Measurements from ENCODE around the gene PHLPP1.

The PHLPP1 gene

DNA sequence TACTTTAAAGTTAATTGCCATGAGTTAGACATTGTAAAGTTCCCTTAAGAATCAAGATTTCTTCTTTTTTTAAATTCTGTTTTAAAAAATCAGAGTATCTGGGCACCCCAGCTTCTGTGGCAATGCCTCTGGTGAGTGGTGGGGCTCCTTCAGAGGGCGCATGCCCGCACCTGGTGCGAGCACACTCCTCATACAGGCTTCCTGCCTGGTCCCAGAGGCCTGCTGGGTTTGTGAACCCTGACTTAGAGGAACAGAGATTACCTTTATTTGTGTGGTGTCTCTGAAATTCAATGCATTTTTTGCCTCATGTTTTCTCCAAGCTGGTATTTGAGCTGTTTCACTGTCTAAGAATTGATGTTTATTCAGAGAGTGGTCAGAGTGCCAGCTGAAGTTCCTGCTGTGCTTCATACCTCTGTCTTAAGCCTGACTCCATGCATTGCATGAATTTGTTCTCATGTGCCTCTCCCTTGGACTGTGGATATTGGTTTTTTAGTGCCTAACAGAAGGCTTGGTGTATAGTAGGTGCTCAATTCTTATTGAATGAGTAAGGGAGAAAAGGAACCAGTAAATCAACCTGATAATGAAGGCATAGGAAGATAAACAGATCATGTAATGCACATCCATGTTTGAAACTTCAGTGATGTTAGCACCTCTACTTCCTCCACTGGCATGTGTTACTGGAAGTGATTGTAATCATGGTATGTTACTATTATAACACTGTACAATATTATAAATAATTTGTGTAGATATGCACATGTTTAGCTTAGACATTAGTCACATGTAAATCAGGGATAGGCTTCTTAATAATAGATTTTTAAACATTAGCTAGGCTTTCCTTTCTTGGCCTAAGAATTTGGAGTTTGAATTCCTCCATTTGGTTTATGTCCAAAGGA, 29.0 kb downstream of the PHLPP1 start:
- no peak for DNase-seq (ENCODE audit: low read depth)

GRCh38 chr18:62745089-62745751, 29.9 kb downstream of the PHLPP1 start:
- DNase-seq (ENCODE audit: low read depth), result no peak

GRCh38 chr18:62749389-62749788, 34.0 kb downstream of the PHLPP1 start:
- no peak for DNase-seq (ENCODE audit: low read depth)

- no peak for DNase-seq (ENCODE audit: low read depth)
Measured at GRCh38 chr18:62751341-62751821, 36.0 kb downstream of the PHLPP1 start.

DNA sequence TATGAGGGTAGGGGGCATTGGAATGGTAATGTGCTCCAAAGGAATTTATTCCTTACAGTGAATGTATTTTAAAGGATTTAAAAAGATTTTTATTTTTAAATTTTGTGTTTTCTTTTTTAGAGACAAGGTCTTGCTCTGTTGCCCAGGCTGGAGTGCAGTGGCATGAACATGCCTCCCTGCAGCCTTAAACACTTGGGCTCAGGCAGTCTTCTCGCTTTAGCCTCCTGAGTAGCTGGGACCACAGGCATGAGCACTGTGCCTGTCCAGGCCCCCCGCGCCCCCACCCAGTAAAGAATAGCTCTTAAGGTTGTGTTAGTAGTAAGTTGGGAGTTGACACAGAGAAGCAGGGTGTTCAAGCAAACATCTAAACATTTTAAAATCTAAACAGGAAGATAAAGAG, 36.6 kb downstream of the PHLPP1 start:
- no peak for DNase-seq (ENCODE audit: low read depth)

- no peak for DNase-seq (ENCODE audit: low read depth)
Measured at GRCh38 chr18:62754026-62754425, 38.7 kb downstream of the PHLPP1 start.

GRCh38 chr18:62755454-62755853, 40.1 kb downstream of the PHLPP1 start:
- DNase-seq (ENCODE audit: low read depth), result no peak

DNA sequence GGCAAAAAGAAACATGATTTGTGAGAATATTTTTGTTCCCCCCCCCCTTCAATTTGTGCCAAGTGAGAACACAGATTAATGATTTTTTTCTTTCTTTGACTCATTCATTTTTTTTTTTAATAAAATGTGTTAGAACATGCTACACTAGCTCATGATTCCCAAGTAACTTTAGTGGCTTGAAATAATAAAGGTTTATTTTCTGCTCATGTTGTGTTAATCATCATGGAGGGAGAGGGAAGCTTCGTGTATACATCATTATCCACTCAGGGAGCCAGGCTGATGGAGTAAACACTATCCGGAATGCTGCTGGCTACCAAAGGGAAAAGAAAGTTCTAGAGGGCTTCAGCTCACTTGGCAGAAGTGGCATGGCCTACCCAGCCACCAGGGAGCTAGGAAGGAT, 40.6 kb downstream of the PHLPP1 start:
- DNase-seq (ENCODE audit: low read depth), result no peak

DNA sequence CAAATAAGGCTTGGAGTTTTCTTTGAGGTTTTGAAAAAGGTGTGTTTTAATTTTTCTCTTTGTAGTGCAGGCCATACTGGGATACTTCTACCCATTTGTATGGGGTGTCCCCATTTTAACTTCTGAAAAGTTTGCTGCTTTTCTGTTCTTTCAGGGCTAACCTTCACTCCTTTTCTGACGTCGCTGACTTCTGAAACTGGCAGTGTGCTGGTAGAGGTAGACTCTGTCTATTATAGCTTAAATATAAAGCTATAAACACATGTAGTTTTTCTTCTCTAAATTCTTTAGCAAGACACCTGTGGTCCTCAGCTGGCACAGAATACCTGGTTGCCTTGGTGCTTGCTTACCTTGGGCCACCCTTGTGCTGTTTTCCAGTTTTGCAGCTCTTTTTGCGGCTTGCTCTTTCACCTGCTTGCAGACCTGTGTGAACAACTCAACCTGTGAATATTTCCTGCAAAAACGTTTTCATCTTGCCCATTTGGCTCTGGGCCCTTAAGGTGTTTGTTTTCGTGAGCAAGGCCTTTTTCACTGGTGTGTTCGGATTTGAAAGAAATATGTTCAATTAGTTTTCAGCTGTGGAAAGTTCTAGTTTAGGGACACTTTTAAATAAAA, 42.2 kb downstream of the PHLPP1 start:
- no peak for DNase-seq (ENCODE audit: low read depth)

- DNase-seq (ENCODE audit: low read depth), result no peak
Measured at GRCh38 chr18:62758591-62758990, 43.2 kb downstream of the PHLPP1 start.

- DNase-seq (ENCODE audit: low read depth), result no peak
Measured at GRCh38 chr18:62759704-62760402, 44.5 kb downstream of the PHLPP1 start.

DNA sequence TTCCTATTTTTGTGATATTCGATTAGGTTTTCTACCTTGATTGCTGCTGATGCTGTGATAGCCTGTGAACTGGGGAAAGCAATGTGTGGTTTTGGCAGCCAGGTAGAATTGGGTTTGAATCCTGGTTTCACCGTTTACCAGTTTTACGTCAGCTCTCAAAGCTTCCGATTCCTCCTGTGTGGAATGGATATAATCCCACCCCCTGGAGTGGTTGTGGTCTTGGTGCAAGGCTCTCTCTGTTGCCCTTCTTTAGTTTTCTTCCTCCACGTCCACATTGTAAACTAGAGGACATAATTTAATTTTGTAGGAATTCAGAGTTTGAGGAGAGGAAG, 45.0 kb downstream of the PHLPP1 start:
- no peak for DNase-seq (ENCODE audit: low read depth)

GRCh38 chr18:62763101-62763521, 47.8 kb downstream of the PHLPP1 start:
- no peak for DNase-seq (ENCODE audit: low read depth)

- no peak for DNase-seq (ENCODE audit: low read depth)
Measured at GRCh38 chr18:62766266-62766665, 50.9 kb downstream of the PHLPP1 start.

- no peak for DNase-seq (ENCODE audit: low read depth)
Measured at GRCh38 chr18:62767321-62767720, 52.0 kb downstream of the PHLPP1 start.

- DNase-seq (ENCODE audit: low read depth), result no peak
Measured at GRCh38 chr18:62767836-62768557, 52.7 kb downstream of the PHLPP1 start.

DNA sequence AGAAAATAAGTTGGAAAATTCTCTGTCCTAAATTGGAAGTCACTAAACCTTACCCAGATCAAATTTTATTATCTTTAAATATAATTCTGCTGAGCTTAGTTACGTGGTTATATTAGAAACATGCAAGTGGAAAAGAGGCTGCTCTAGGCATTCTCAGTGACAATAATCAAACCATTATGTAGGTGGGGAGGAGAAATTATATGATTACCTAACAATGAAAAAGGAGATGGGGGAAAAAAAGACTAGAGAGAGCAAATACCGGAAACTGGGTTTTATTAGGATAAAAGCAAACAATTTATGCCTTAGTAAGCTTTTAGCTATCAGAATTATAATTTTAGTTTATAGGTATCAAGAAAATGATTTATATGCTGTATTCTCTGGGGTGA, 53.2 kb downstream of the PHLPP1 start:
- DNase-seq (ENCODE audit: low read depth), result no peak

DNA sequence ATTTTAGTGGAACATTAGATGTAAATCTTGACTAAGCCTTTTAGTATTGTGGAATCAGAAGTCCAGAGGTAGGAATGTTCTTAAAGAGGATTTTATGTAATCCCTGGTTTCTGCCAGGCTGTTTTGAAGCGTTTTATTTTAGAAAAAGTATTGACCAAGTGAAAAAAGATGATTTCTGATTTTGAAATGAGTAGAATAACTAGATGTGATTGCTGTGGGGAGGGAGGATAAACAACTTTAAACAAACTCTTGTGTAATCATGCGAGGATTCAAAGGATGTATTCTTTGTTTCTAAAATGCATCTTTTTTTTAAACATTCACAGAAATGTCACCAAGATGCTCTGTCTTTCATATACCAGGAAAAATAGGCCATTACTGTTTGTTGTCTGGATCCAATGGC, 53.9 kb downstream of the PHLPP1 start:
- no peak for DNase-seq (ENCODE audit: low read depth)

GRCh38 chr18:62771494-62772270, 56.3 kb downstream of the PHLPP1 start:
- DNase-seq (ENCODE audit: low read depth), result no peak

- no peak for DNase-seq (ENCODE audit: low read depth)
Measured at GRCh38 chr18:62772860-62773584, 57.7 kb downstream of the PHLPP1 start.
